8988T (cell line): ENCODE measurements around the gene MT1G.
A peak's percentile ranks its signal among the peaks of the same experiment; 100 is the strongest.
"Not testable (repeated sequence)": the region's sequence is repeated elsewhere in the genome, so short reads cannot be mapped to it uniquely, and the experiment has no call there.

Source experiments
- DNase-seq: peaks from one replicate; pipeline ENCODE4 v3.0.0; 2011

The MT1G gene

GRCh38 chr16:56634715-56635440, 33.0 kb downstream of the MT1G start:
- no peak for DNase-seq

- DNase-seq = no peak
Observed at GRCh38 chr16:56633535-56633934, 34.3 kb downstream of the MT1G start.

- DNase-seq = no peak
Observed at GRCh38 chr16:56632848-56633365, 35.0 kb downstream of the MT1G start.

GRCh38 chr16:56632156-56632847, 35.6 kb downstream of the MT1G start, which contains the start of gene MT1M:
TSS of gene MT1M (plus strand) at chr16:56632659. CDS start at chr16:56632732, 73 bp downstream.
- no peak for DNase-seq

- no peak for DNase-seq
Observed at GRCh38 chr16:56631832-56632155, 36.1 kb downstream of the MT1G start.

GRCh38 chr16:56631197-56631596, 36.7 kb downstream of the MT1G start:
- DNase-seq = no peak

GRCh38 chr16:56630134-56630533, 37.7 kb downstream of the MT1G start:
- no peak for DNase-seq

- DNase-seq = no peak
Observed at GRCh38 chr16:56629531-56629930, 38.3 kb downstream of the MT1G start.

- DNase-seq = no peak
Observed at GRCh38 chr16:56628486-56629350, 39.1 kb downstream of the MT1G start.

- DNase-seq = no peak
Observed at GRCh38 chr16:56626685-56627084, 41.2 kb downstream of the MT1G start.

GRCh38 chr16:56625943-56626654, 41.8 kb downstream of the MT1G start:
- DNase-seq = no peak

- peak; percentile 82 for DNase-seq
Observed at GRCh38 chr16:56625140-56625942, 42.5 kb downstream of the MT1G start, which contains the start of gene MT1E. TSS of gene MT1E (plus strand) at chr16:56625781. CDS start at chr16:56625852, 71 bp downstream.

GRCh38 chr16:56623637-56624036, 44.2 kb downstream of the MT1G start:
- DNase-seq = no peak

GRCh38 chr16:56623184-56623583, 44.7 kb downstream of the MT1G start:
- not testable (repeated sequence) for DNase-seq

GRCh38 chr16:56621665-56622445, 46.0 kb downstream of the MT1G start:
- DNase-seq = not testable (repeated sequence)

GRCh38 chr16:56620339-56620897, 47.4 kb downstream of the MT1G start:
- DNase-seq = no peak

- no peak for DNase-seq
Observed at GRCh38 chr16:56618138-56618537, 49.7 kb downstream of the MT1G start.

GRCh38 chr16:56617212-56618085, 50.4 kb downstream of the MT1G start:
- no peak for DNase-seq
